Urothelium cell line (cell line): ENCODE results near the gene SELENOS.
"Not testable (repeated sequence)": the region's sequence is repeated elsewhere in the genome, so short reads cannot be mapped to it uniquely, and the experiment has no call there.

Experiments used
- DNase-seq: peaks from one replicate; pipeline ENCODE4 v3.0.0; 2011; ENCODE audit warnings: low spot score, mixed read lengths
- FAIRE-seq: peaks from 2 replicates; lab custom pipeline; 2011; peaks lifted over from hg19 to GRCh38; lab: Jason Lieb, UNC

SELENOS gene

GRCh38 chr15:101310161-101310480 is 32.8 kb upstream of the SELENOS start:
- DNase-seq (no peak), FAIRE-seq (no peak)

DNA sequence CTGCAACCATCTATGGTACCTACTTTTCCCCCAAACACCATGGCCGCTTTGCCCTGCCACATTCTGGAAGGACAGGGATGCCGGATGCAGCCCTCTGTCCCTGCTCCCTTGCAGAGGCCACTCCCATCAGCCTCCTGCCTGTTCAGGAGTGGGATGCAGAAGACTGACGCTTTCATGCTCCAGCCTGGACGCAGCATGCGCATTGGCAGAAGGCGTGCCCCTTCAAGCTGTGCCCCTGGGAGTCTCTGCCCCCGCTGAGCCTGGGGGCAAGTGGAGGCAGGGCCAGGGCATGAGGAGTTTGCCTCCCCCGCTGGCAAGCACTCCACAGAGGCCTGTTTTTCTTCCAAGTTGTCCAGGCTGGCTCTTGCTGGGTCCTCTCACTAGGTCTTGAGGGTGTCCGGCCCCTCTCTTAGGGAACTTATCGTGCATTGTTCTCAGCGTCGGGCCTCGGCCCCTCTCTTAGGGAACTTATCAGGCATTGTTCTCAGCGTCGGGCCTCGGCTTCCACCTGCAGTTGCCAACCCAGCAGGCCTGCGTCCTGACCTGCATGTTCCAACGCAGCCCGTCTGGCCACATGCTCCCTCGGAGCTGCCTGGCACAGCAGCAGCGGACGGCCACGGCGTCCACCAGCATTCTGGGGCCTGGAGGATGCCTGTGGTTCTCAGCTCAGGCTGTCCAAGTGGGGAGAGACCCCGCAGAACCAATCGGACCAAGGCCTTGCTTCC is 32.3 kb upstream of the SELENOS start:
- DNase-seq (no peak), FAIRE-seq (no peak)

GRCh38 chr15:101308604-101309435 is 31.5 kb upstream of the SELENOS start:
- DNase-seq: no peak
- FAIRE-seq: no peak

GRCh38 chr15:101307897-101308603 is 30.8 kb upstream of the SELENOS start:
- DNase-seq (no peak), FAIRE-seq (peak; percentile 61)

GRCh38 chr15:101307048-101307896 is 30.0 kb upstream of the SELENOS start:
- no peak for DNase-seq
- FAIRE-seq: no peak

DNA sequence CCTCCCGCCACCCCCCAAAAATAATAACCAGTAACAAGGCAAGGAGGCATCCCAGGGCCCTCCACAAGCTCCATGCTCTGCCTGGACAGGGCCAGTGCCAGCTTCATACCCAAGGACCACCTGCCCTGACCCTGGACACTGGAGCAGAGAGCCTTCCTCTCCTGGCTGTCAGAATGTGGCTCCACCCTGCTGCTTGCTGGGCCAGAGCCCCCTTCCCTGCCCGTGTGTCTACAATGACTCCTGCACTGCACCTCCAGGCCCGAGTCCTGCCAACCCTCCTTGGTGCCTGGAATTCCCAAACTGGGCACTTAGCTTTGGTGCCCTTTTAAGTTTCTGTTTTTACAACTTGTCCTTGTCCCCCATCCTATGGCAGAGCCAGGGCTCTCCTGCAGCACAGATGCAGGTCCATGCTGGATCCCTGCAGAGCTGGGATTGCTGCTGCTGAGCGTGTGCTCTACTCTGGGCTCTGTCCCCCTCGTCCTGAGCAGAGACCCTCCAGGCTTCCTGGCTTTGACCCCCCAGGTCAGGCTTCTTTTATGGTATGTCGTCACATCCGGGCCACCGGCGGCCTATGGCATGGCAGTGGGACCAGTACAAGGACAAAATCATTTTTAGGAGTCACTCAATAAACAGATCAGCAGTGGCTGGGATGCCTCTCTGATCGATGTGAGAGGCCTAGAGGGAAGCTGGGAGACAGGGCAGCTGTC is 29.2 kb upstream of the SELENOS start:
- FAIRE-seq: no peak
- DNase-seq: no peak

- FAIRE-seq: no peak
- no peak for DNase-seq
Measured at GRCh38 chr15:101305820-101306255, 28.6 kb upstream of the SELENOS start.

- DNase-seq (no peak), FAIRE-seq (no peak)
Measured at GRCh38 chr15:101303408-101303807, 26.1 kb upstream of the SELENOS start.

DNA sequence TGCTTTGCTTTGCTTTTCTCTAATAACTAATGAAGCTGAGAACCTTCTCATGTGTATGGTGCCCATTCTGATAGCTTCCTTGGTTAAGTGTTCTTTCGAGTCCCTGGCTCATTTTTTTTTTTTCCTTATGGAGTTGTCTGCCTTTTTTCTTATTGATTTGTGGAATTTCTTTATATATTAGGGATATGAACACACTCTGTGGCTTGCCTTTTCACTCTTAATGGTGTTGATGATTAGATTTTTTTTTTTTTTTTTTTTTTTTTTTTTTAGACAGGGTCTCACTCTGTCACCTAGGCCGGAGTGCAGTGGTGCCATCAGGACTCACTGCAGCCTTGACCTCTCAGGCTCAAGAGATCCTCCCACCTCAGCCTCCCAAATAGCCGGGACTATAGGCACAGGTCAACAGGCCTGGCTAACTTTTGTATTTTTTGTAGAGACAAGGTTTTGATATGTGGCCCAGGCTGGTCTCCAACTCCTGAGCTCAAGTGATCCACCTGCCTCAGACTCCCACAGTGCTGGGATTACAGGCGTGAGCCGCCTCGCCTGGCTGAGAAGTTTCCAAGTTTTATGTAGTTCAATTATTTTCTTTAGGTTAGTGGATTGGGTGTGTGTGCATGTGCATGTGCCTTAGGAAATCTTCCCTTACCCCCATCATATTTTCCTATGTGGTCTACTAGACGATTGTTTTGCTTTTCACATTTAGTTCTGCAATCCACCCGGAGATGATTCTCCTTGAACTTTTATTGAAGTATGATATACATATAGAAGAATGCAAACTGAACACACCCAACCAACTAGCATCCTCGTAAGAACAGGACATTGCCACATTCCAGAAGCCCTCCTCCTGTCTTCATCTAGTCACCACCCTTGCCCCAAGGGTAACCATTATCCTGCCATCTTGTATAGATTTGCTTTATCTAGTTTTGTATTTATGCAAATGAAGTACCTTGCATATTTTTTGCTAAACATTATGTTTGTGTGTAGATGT is 19.4 kb upstream of the SELENOS start:
- FAIRE-seq (no peak), DNase-seq (no peak)

DNA sequence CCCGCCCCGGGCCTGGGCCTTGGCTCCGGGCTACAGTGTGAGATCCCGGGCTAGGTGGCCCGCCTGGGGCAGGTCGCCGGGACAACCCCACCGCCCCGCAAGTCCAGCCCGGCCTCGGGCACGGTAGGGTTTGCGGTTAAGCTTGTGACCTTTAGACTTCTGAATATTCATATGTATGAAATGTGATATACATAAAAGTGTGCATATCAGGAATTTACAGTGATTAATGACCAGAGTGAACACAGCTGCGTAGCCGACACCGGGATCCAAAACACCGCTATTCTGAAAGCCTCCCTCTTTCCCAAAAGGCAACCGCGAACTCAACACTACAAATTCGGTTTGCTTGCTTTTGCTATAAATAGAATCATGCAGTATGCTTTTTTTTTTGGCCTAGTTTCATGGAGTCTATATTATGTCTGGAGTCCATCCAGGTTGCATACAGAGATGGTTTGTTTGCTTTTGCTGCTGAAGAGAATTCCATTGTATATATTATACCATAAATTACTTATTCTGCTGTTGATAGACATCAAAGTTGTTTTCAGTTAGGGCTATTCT is 18.4 kb upstream of the SELENOS start:
- DNase-seq (no peak), FAIRE-seq (no peak)

DNA sequence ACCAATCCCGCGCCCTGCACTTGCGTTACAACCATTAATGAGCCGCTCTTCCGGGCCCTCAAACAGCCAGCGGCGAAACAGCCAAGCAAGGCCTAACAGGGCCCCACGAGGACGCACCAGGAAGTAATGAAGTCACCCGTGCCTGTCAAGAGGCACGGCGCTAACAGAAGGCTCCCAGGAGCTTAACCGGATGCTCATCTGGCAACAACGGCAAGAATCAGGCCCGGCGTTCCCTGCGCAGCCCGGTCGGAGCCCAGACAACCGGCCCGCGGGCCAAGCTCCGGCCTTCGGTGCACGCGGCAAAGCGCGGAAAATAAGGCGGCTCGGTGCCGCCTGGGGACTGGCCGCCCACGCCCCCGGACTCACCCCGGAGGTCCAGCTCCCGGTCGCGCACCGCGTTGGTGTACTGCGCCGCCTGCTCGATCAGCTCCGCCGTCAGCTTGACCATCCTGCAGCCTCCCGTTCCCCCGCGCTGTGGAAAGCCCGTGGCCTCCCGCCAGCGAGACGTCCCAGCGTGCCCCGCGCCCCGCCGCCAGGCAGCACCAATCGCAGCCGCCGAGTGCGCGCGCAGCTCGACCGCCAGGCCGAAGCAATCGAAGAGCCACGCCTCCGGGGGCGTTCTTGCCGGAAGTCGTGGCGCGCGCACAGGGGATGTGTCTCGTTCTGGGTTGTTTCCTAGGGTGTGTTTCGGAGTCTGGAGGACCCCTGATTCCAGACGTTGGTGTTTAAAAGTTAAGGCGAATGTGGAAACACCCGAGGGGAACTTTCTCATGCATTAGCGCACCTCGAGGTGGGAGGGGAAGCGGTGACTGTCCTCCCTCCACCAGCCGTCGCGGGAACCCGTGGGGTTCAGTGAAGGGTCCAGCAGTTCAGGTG is 17.7 kb upstream of the SELENOS start, which contains the start of gene SNRPA1:
Gene SNRPA1 (minus strand): TSS at position 518 of the 876 bp plus-strand sequence. CDS start 70 bp downstream, at position 448.
- no peak for FAIRE-seq
- DNase-seq: peak; percentile 97

- FAIRE-seq: no peak
- DNase-seq: no peak
Measured at GRCh38 chr15:101293122-101293521, 15.8 kb upstream of the SELENOS start.

- DNase-seq (peak; percentile 49), FAIRE-seq (no peak)
Measured at GRCh38 chr15:101288905-101289513, 11.7 kb upstream of the SELENOS start.

- FAIRE-seq, DNase-seq: not testable (repeated sequence)
Measured at GRCh38 chr15:101287342-101287741, 10.1 kb upstream of the SELENOS start.

DNA sequence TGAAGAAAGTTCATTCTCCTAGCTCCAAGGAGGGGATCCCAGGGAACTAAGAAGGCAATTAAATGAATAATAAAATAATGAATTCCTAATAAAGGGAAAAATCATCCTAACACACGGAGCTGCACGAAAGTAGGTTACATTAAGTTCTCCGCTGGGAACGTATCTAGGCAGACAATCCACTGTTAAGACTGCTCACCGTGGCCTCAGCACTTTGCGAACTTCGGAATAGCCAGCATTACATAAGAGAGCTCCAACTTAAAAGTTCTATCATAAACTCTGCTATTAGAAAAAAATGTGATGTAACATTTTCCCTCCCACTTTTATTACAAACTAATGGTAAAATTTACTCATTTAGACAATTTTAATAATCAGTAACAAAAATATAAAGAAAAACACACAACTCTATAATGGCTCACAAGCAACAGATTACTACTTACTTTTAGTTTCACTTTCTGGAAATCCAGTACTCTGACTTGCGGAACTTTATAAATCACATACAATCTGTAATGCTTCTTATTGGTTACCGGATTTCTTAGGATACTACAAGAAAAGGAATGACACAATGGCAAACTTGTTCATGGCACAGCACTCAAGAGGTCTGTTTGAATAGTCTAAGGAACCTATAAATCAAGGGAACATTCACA is 9.3 kb upstream of the SELENOS start:
- DNase-seq (no peak), FAIRE-seq (no peak)

DNA sequence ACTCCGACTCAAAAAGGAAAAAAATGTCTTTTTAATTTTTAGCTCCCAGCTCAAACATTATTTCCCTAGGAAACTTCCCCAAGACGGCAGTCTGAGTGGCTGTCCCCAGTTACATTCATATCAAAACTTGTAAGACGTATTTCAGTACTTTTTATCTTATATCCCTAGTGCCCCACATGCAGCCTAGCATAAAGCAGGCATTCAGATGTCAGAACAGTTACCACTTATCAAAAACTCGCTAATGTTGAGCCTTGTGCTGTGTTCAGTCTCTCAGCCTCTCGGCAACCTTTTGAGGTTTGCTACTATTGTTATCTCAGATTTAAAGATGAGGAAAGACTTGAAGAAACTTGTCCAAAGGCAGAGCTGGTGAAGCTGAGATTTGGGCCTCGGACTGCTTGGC is 6.6 kb upstream of the SELENOS start:
- DNase-seq (no peak), FAIRE-seq (no peak)

DNA sequence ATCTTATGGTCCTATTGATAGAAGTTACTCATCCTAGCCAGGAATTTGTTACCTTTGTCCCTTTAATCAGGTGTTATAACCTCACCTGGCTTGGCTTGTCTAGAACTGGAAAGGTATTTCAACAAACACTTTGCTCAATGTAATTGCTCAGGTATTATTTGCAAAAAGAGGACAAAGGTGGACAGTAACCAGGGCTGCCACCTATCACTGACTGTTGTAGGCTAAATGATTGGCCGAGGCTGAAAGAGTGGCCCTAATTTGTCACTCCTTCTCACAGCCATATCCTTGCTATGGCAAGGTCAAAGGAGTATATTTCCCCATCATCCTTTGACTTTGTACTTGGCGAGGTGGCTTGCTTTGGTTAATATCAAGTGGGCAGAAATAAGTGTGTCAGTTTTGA is 2.7 kb upstream of the SELENOS start:
- DNase-seq (no peak), FAIRE-seq (no peak)
